ENCODE measurements around the gene DNAH1. TPM values are rescaled to one million over a fixed set of nuclear protein-coding genes. Genes with fewer than 3 reads are reported as not detected.

Gene DNAH1
- total and polyA plus RNA-seq, 2 of the 13 experiments (the other 11 are each of a cell fraction or from before 2014, with no cell fraction given): 0.64 to 3.5 TPM

GRCh38 chr3:52444860-52445793 lies 129.0 kb downstream of the DNAH1 start, which contains the start of gene SEMA3G (continued):
- TF ChIP-seq, protein P1, sequence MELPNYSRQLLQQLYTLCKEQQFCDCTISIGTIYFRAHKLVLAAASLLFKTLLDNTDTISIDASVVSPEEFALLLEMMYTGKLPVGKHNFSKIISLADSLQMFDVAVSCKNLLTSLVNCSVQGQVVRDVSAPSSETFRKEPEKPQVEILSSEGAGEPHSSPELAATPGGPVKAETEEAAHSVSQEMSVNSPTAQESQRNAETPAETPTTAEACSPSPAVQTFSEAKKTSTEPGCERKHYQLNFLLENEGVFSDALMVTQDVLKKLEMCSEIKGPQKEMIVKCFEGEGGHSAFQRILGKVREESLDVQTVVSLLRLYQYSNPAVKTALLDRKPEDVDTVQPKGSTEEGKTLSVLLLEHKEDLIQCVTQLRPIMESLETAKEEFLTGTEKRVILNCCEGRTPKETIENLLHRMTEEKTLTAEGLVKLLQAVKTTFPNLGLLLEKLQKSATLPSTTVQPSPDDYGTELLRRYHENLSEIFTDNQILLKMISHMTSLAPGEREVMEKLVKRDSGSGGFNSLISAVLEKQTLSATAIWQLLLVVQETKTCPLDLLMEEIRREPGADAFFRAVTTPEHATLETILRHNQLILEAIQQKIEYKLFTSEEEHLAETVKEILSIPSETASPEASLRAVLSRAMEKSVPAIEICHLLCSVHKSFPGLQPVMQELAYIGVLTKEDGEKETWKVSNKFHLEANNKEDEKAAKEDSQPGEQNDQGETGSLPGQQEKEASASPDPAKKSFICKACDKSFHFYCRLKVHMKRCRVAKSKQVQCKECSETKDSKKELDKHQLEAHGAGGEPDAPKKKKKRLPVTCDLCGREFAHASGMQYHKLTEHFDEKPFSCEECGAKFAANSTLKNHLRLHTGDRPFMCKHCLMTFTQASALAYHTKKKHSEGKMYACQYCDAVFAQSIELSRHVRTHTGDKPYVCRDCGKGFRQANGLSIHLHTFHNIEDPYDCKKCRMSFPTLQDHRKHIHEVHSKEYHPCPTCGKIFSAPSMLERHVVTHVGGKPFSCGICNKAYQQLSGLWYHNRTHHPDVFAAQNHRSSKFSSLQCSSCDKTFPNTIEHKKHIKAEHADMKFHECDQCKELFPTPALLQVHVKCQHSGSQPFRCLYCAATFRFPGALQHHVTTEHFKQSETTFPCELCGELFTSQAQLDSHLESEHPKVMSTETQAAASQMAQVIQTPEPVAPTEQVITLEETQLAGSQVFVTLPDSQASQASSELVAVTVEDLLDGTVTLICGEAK (IDR thresholded peaks at IDR 0.05): no peak
- TF ChIP-seq, protein P1 (CRISPR knock-in tag; IDR thresholded peaks at IDR 0.05): peak; percentile 9; the same call in 1 of the 2 replicates
- TF ChIP-seq, protein P2, sequence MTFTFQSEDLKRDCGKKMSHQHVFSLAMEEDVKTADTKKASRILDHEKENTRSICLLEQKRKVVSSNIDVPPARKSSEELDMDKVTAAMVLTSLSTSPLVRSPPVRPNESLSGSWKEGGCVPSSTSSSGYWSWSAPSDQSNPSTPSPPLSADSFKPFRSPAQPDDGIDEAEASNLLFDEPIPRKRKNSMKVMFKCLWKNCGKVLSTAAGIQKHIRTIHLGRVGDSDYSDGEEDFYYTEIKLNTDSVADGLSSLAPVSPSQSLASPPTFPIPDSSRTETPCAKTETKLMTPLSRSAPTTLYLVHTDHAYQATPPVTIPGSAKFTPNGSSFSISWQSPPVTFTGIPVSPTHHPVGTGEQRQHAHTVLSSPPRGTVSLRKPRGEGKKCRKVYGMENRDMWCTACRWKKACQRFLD (CRISPR knock-in tag; IDR thresholded peaks at IDR 0.05; ENCODE audit: borderline replicate concordance): no peak
- peak in 1 of 2 experiments; percentile 88; a peak in 2 of 4 replicates for TF ChIP-seq POLR2A (IDR thresholded peaks at IDR 0.05; ENCODE audit: insufficient read depth in 1 of 2, low read depth in 2 of 2, low read length in 2 of 2)
- no peak for TF ChIP-seq ZNF674 (CRISPR knock-in tag; IDR thresholded peaks at IDR 0.05; ENCODE audit: low read depth)
- 0 out of 2 replicates have a peak, but pooled peaks have one; percentile 58 for TF ChIP-seq ZNF607 (CRISPR knock-in tag; IDR thresholded peaks at IDR 0.05; ENCODE audit: borderline replicate concordance)
- TF ChIP-seq ZNF317 (CRISPR knock-in tag; IDR thresholded peaks at IDR 0.05): 0 out of 2 replicates have a peak, but pooled peaks have one; percentile 33
- TF ChIP-seq, protein P3, sequence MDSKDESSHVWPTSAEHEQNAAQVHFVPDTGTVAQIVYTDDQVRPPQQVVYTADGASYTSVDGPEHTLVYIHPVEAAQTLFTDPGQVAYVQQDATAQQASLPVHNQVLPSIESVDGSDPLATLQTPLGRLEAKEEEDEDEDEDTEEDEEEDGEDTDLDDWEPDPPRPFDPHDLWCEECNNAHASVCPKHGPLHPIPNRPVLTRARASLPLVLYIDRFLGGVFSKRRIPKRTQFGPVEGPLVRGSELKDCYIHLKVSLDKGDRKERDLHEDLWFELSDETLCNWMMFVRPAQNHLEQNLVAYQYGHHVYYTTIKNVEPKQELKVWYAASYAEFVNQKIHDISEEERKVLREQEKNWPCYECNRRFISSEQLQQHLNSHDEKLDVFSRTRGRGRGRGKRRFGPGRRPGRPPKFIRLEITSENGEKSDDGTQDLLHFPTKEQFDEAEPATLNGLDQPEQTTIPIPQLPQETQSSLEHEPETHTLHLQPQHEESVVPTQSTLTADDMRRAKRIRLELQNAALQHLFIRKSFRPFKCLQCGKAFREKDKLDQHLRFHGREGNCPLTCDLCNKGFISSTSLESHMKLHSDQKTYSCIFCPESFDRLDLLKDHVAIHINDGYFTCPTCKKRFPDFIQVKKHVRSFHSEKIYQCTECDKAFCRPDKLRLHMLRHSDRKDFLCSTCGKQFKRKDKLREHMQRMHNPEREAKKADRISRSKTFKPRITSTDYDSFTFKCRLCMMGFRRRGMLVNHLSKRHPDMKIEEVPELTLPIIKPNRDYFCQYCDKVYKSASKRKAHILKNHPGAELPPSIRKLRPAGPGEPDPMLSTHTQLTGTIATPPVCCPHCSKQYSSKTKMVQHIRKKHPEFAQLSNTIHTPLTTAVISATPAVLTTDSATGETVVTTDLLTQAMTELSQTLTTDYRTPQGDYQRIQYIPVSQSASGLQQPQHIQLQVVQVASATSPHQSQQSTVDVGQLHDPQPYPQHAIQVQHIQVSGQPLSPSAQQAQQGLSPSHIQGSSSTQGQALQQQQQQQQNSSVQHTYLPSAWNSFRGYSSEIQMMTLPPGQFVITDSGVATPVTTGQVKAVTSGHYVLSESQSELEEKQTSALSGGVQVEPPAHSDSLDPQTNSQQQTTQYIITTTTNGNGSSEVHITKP (CRISPR knock-in tag; IDR thresholded peaks at IDR 0.05; ENCODE audit: low read depth): 0 out of 2 replicates have a peak, but pooled peaks have one; percentile 25
- peak; percentile 56 for TF ChIP-seq ZMYM3 (CRISPR knock-in tag; IDR thresholded peaks at IDR 0.05)
- TF ChIP-seq HDAC1 (CRISPR knock-in tag; IDR thresholded peaks at IDR 0.05): peak; percentile 52; the same call in 1 of the 2 replicates
- no peak for TF ChIP-seq RCOR2 (CRISPR knock-in tag; IDR thresholded peaks at IDR 0.05)
- TF ChIP-seq SKI (IDR thresholded peaks at IDR 0.05; ENCODE audit: partially characterized antibody): no peak
- no peak for TF ChIP-seq HMG20A (CRISPR knock-in tag; IDR thresholded peaks at IDR 0.05; ENCODE audit: borderline replicate concordance)
- peak; percentile 39; the same call in 1 of the 2 replicates for TF ChIP-seq MED1 (CRISPR knock-in tag; IDR thresholded peaks at IDR 0.05)
- no peak for TF ChIP-seq TOE1 (CRISPR knock-in tag; IDR thresholded peaks at IDR 0.05)
